Measurements from ENCODE around the gene NDOR1. TPM values are rescaled to one million over a fixed set of nuclear protein-coding genes. Genes with fewer than 3 reads are reported as not detected.
"Not testable (repeated sequence)": the region's sequence is repeated elsewhere in the genome, so short reads cannot be mapped to it uniquely, and the experiment has no call there.

NDOR1 gene
- total RNA-seq, 6 donors from 2014 or later, result 7.7 to 54.5 (median 18.5) TPM

- TF ChIP-seq POLR2A (IDR thresholded peaks at IDR 0.05) (no peak), POLR2AphosphoS5 (IDR thresholded peaks at IDR 0.05) (no peak), CTCF (IDR thresholded peaks at IDR 0.05) (no peak), EP300 (IDR thresholded peaks at IDR 0.05) (no peak)
- peak overlapping the region in 3 of 4 donors; percentile 3 to 29 (median 21) for H3K4me3 ChIP-seq
- no peaks in the 10 kb centered on the region for H3K9me3 ChIP-seq
- peak overlapping the region in 1 of 4 donors; percentile 64 for H3K27ac ChIP-seq
- 25 to 44% methylated on average over 2 to 5 of the region's 11 CpGs for WGBS, 2 donors
- peaks cover 24 to 56% (median 31%) of the 10 kb centered on the region in 4 donors for H3K4me1 ChIP-seq
- DNase-seq, result no peak
- ATAC-seq (ENCODE audit: low FRiP score in 2 of 2), result no peak
- H3K27me3 ChIP-seq, result peaks cover 0 to 13% (median 3%) of the 10 kb centered on the region in 4 donors
- H3K36me3 ChIP-seq, result peaks cover 0 to 4% (median 2%) of the 10 kb centered on the region in 4 donors
Measured at GRCh38 chr9:137236936-137237421, 31.5 kb downstream of the NDOR1 start.

- Histone ChIP-seq H3K9me3 (no peaks in the 10 kb centered on the region), H3K4me1 (peaks cover 34 to 66% (median 41%) of the 10 kb centered on the region in 4 donors), H3K4me3 (no peak overlapping the region), H3K27ac (no peak overlapping the region), H3K36me3 (peaks cover 4 to 14% (median 12%) of the 10 kb centered on the region in 4 donors), H3K27me3 (peaks cover 0 to 10% (median 3%) of the 10 kb centered on the region in 4 donors)
- ATAC-seq (ENCODE audit: low FRiP score in 2 of 2), result no peak
- 78 to 100% methylated on average over 1 to 12 of the region's 13 CpGs for WGBS, 2 donors
- DNase-seq, result peak in 1 of 2 donors; percentile 46
- TF ChIP-seq EP300 (IDR thresholded peaks at IDR 0.05) (no peak), POLR2A (IDR thresholded peaks at IDR 0.05) (no peak), POLR2AphosphoS5 (IDR thresholded peaks at IDR 0.05) (no peak), CTCF (IDR thresholded peaks at IDR 0.05) (no peak)
Measured at GRCh38 chr9:137237759-137238726, 32.5 kb downstream of the NDOR1 start.

GRCh38 chr9:137239541-137240200 lies 34.2 kb downstream of the NDOR1 start:
- not testable (repeated sequence) for DNase-seq; H3K27me3 ChIP-seq; ATAC-seq (ENCODE audit: low FRiP score in 2 of 2); H3K9me3 ChIP-seq
- H3K36me3 ChIP-seq, result peaks cover 9 to 23% (median 18%) of the 10 kb centered on the region in 4 donors
- WGBS, 2 donors, result 48 to 50% methylated on average over 27 of the region's 27 CpGs
- peak overlapping the region; percentile 92 to 97 (median 96) for H3K27ac ChIP-seq
- H3K4me1 ChIP-seq, result peaks cover 38 to 83% (median 49%) of the 10 kb centered on the region in 4 donors
- H3K4me3 ChIP-seq, result peak overlapping the region; percentile 60 to 89 (median 80)

GRCh38 chr9:137240318-137240840 lies 34.9 kb downstream of the NDOR1 start:
- H3K9me3 ChIP-seq, result no peaks in the 10 kb centered on the region
- WGBS, 2 donors, result 1% methylated on average over 19 to 31 of the region's 58 CpGs
- peak overlapping the region; percentile 60 to 89 (median 80) for H3K4me3 ChIP-seq
- H3K4me1 ChIP-seq, result peaks cover 38 to 82% (median 49%) of the 10 kb centered on the region in 4 donors
- no peaks in the 10 kb centered on the region for H3K27me3 ChIP-seq
- ATAC-seq (ENCODE audit: low FRiP score in 2 of 2) (peak; percentile 67 to 77), DNase-seq (peak; percentile 81 to 96)
- peaks cover 9 to 23% (median 18%) of the 10 kb centered on the region in 4 donors for H3K36me3 ChIP-seq
- no peak for TF ChIP-seq EP300 (IDR thresholded peaks at IDR 0.05)
- peak; percentile 18 to 31 for TF ChIP-seq POLR2AphosphoS5 (IDR thresholded peaks at IDR 0.05)
- TF ChIP-seq POLR2A (IDR thresholded peaks at IDR 0.05), result peak in 2 of 4 donors; percentile 27 to 49
- peak in 3 of 6 experiments; percentile 19 to 34 (median 22) for TF ChIP-seq CTCF (IDR thresholded peaks at IDR 0.05)
- peak overlapping the region; percentile 92 to 97 (median 96) for H3K27ac ChIP-seq
